SIG-M5 treated with dmso at 0.1 percent for 504 hours (cell line): ENCODE results near the gene COQ2.
"Not testable (repeated sequence)": the region's sequence is repeated elsewhere in the genome, so short reads cannot be mapped to it uniquely, and the experiment has no call there.

Experiments used
- DNase-seq: peaks from one replicate; lab custom pipeline; 2025; ENCODE audit not compliant: unreplicated experiment; lab: John Stamatoyannopoulos, UW

Gene COQ2

DNA sequence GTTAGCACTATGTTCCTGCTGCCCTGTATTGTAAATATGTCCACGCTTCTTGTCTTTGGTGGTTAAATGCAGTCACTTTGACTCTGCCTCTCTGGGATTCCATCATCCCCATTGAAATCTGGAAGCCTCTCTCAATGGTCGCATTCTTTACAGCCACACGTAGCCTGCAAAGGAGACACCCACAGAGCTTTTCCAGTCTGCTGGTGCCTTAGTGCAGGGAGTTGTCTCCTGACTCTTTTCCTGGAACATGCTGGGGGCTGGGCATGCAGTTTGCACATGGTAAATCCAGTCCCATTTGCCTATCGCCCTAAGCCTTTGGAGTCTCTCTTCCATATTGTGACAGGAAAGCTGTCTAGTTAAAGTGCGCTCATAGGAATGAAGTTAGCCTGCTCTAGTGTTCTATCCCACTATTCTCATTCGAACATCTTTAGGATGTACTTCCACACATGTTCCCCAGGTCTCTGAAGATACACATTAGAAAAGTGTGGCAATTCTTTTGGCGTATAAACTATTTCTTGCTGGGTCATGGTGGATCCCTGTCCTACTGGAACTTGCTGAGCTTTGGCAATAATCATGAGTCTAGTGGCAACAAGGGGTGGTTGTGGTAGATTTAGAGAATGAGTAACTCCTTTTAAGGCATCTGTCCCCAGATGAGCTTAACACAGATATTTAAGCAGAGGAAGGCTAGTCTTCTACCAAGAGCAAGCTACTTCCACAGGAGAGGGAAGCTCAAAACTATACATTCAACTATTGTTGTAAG, 33.7 kb downstream of the COQ2 start:
- peak; percentile 51 for DNase-seq

DNA sequence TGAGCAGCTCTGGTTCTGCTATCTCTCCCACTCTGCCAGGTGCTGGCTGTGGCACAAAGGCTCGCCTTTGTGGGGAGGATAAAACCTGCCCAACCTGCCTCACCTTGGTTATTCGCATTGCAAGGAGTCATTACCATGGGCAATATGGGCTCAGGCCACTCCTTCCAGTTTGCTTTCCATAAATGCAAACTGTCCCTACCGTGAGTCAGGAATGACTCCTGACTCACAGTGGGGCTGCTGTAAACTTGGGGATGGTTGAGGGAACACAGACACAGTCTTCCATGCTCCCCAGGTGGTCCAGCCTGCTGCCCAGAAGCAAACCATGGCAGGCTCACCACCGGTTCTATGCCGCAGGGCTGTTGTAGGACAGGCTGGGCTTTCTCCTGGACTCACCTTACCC, 36.1 kb downstream of the COQ2 start:
- no peak for DNase-seq

DNA sequence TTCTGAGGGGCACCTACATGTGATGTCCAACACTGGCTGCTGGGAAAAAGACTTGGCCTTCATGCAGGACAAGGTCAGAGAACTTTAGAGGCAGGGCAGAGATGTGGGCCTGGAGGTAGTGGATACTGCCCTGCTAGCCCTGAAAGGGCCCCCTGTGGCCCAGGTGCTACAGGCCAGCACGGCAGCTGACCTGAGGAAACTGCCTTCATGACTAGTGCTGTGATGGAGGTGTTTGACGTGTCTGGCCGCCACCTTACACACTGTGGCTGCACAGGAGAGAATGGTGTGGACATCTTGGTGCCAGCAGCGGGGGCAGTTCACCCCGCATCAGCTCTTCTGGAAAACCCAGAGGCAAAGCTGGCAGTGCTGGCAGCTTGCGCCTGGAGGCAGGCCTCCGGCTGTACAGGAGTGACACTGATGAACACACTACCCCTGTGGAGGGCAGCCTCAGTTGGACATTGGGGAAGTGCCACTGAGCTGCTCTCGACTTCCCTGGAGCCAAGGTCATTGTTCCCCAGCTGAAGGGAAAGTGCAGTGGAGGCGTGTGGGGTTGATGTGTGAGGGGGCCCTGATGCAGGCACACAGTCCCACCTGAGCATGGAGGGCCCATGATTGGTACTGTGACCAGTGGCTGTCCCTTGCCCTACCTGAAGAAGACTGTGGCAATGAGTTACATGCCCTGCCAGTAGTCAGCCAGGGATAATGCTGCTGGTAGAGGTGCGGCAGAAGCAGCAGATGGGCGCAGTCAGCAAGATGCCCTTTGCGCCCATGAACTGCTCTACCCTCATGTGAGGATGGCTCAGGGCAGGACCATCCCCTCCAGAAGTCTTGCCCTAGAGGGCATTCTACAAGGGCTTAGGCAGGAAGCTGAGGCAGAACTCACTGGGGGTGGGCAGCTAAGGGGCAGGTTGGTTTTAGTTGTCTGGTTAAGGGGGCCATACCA, 36.9 kb downstream of the COQ2 start:
- DNase-seq: no peak

DNA sequence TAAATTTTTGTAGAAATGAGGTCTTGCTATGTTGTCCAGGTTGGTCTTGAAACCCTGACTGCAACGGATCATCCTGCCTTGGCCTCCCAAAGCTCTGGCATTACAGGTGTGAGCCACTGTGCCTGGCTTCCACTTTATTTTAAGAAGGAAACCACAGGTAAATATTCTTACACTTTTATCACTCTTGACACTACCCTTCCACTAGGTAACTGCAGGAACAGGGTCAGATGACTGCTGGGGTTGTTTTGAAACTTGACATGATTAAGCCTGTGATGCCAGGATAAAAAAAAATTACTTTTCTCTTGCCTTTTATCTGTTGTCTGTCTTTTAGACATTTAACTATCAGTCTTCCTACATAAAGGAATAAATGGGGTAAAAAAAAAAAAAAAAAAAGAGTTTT, 43.5 kb downstream of the COQ2 start:
- DNase-seq: no peak

DNA sequence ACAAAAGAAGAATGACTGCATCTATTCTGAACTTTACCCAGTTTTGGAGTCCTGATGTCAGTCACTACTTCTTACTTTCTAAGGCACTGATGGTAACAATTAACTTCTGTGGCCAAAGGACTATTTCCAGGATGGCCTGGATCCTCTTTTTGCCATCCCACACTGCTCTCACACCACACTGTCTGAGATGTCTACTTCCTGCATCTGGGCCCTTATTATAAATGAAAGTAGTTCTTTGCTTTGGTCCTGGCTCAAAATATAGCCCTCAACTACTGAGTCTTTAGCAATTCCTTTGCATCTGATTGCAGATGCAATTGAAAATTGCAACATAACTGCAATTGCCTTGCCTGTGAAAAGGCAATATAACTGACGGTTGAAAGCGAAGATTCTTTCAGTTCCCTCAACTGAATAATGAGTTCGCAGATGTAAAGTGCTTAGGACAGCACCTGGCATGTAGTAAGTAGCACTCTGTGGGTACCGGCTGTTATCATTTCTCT, 44.2 kb downstream of the COQ2 start:
- DNase-seq: peak; percentile 99

DNA sequence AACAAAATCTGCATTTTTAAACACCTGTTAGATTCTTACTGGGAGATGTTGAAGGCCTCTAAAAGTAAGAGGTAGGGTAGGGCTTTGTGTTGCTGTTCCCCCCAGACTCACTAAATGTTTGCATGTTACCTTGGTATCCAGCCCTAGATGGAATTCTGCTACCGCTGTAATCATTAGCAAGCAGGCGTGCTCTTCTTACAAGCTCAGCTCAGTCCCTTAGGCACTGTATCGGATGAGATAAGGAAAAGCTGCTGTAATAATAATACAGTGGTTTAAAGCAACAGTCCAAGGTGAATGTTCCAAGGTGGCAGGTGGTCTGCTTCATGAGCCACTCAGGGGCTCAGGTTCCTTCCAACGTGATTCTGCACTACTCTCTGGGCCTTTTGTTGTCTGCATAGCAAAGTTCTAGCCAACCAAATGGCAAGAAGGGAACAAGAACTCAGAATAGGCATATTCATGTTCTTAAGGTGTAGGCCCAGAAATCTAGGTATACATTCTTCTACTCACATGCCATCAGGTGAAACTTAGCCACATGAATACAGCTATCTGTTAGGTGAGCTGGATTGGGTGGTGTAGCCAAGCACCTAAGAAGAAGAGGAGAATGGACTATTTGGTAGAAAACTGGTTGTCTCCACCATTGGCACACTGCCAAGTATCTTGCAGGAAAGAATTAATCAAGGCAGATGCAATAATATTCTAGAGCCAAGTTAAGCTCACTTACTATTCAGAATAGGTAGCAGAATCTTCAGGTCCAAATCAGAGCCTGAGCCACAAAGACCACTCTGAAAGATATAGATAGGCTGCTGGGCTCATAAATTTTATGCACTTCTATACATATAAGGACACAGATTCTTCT, 46.0 kb downstream of the COQ2 start:
- no peak for DNase-seq

DNA sequence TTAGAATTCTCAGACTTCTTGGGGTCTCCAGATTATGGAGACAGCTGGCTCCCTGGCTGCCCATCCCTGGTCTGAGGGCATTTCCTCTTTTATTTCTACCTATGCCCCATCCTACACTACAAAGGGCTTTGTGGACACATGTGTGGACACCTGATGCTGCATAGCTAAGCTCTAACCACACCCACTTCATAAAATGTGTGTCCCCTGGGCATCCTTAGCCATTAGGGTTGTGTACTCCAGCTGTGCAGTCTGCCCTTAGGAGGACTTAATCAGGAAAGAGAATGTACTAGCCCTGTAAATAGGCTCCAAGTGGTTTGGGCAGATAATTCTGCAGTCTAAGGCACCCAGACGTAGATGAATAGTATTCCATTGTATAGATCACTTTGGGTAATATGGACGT, 47.0 kb downstream of the COQ2 start:
- DNase-seq: no peak

DNA sequence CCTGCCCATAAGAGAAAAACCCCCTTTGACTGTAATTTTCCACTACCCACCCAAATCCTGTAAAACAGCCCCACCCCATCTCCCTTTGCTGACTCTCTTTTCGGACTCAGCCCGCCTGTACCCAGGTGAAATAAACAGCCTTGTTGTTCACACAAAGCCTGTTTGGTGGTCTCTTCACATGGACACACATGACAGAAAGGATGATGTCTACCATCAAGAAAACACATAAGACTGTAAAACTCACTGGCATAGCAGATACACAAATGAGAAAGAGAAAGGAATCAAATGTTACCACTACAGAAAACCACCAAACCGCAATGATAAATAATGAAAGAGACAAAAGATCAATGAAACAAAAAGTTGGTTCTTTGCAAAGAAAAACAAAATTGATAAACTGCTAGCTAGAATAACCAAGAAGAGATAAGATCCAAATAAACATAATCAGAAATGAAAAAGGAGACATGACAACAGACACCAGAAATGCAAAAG, 48.9 kb downstream of the COQ2 start:
- DNase-seq: not testable (repeated sequence)

DNA sequence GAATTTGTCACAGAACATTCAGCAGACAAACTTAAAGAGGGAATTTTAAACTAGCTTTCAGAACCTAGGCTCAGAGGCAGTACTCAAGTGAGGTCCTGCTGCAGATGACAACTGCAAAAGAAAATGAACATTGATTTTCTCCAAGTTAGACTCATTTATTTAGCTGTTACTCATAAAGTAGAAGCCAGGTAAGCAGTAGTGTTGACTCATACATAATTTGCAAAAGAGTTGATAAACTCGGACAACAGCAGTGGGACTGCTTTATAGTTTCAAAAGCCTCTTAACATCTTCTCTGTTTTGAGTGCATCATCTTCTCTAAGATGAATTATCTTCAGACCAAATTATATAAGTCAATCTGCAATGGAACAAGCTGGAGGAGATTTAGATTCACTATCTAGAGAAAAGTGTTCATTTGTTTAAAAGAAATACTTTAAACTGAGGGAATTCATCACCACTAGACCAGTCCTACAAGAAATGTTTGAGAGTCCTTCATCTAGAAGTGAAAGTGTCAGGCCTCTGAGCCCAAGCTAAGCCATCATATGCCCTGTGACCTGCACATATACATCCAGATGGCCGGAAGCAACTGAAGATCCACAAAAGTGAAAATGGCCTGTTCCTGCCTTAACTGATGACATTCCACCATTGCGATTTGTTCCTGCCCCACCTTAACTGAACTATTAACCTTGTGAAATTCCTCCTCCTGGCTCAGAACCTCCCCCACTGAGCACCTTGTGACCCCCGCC, 49.5 kb downstream of the COQ2 start:
- no peak for DNase-seq

DNA sequence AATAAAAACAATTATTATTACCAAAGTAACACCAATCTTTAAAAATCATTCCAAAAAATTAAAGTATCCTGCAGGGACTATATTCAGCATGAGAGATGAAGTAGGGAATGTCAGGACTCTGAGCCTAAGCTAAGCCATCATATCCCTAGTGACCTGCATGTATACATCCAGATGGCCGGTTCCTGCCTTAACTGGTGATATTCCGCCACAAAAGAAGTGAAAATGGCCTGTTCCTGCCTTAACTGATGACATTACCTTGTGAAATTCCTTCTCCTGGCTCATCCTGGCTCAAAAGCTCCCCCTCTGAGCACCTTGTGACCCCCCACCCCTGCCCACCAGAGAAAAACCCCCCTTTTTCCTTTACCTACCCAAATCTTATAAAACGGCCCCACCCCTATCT, 50.2 kb downstream of the COQ2 start:
- not testable (repeated sequence) for DNase-seq

DNA sequence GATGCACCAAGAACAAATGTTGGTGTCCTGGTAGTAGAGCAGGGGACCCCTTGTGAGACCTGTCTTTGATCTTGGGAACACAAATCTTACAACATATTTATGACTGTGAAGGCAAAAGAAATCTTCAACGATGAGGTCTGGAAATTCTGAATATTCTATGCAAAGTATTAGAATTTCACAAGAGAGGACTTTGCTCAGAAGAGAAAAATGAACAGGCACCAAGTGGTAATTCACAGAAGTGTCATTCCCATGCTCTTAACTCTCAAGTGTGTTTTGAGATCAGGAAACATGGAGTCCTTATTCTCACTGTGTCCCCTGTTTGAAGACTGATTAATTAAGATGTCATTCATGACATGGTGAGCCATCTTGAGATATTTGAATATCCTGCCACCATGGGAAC, 52.5 kb downstream of the COQ2 start:
- peak; percentile 68 for DNase-seq

DNA sequence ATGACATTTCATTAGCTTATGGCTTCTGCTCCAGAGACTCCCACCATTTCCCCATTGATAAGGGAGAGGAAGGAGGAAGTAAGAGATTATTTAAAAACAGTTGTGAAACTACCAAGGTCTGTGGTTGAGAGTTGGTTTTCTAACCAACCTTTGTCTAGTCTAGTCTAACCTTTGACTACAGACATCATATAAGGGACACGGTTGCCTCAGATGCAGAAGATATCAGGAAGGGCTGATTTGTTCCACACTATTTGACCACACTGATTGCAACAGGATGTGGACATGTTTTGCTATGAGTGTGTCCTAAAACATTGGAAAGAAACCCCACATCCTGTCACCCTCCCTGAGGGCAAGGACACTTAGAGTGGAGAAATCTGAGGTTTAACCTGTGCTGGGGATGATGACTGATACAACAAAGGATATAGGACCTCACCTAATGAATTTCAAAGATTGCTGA, 53.0 kb downstream of the COQ2 start:
- DNase-seq: peak; percentile 99

DNA sequence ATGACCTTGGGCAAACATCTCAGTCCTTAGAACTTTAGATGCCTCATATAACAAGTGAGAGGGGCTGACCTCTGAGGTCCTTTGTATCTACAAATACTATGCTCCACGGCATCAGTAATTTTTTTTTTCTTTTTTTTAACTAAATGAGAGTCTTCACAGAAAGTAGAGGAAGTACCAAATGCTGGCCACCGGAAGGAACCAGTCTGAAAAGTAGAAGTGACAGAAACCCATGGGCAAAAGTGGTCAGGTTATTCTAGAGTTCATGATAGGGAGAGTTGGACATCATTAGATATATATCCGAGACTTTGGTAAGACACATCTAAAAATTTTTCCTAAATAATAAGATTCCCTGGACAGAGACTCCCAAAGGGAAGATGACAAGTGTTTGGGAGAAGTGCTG, 53.7 kb downstream of the COQ2 start:
- no peak for DNase-seq

DNA sequence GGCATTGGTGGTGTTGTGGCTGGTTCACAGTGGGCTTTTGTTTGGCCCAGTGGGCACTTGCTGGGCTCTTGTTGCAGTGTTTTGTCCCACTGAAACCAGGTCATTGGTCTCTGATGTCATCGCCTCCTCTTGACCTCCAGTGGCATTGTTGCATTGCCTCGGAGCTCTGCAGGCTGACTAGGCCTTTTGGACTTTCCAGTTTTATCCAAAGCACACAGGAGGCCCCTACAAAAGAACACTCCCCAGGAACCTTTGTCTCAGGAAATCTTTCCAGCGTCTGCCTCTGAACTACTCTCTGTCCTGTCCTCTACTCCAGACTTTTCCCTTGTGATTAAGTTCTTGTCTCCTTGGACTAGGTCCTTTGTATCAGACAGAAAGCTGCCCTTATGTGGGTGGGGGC, 54.8 kb downstream of the COQ2 start:
- DNase-seq: no peak

DNA sequence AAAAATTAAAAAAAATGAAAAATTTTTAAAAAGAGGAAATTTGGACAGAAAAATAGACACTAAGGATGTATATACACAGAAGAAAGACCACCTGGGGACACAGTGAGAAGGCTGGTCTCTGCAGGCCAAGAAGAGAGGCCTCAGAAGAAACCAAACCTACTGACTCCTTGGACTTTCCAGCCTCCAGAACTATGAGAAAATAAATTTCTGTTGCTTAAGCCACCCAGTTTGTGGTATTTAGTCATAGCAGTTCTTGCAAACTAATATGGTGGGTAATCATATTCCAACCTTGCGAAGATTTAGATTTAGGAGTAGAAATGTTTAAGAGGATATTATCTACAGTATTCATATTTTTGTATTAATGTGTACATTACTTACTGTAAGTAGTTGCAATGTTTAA, 56.4 kb downstream of the COQ2 start:
- DNase-seq: no peak

DNA sequence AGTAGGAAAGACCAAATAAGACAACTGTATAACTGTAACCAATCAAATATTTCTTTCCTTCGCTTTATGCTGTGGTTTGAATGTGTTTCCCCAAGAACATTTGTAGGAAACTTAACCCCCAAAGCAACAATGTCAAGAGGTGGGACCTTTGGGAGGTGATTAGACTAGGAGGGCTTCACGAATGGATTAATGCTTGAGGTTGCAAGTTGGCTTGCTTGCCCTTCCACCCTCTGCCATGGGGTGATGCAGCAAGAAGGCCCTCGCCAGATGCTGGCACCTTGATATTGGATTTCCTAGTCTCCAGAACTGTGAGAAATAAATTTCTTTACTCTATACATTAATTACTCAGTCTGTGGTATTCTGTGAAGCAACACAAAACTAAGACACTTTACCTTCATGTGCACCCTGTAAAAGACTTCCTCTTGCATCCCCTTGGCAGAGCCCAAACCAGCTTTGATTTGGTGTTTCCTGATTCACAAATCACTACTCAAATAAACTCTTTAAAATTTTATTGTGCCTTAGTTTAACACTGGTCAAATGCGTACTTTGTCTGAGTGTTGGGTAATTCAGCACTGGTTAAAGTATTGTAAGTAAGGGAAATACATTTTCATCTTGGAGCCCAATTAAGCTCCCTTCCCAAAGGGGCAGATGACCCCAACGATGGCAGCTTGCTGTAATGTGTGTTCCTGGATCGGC, 59.9 kb downstream of the COQ2 start:
- no peak for DNase-seq

DNA sequence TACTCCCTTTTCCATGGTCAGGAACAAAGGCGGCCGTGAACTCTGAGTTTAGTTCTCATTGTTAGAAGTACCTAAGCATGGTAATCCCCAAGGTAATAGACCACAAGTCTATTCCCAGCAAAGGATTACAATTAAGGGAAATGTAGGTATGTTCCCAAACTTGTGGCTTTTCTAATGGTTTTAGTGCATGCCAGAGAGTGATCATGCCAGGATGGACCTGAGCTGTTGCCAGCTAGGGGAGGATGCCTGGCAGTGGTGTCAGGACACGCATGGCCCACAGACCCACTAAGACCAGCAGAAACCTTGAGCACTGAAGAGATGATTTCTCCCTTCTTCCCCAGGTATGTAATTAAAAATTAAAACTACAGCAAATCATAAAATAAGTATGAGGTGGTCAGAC, 60.8 kb downstream of the COQ2 start:
- DNase-seq: no peak

DNA sequence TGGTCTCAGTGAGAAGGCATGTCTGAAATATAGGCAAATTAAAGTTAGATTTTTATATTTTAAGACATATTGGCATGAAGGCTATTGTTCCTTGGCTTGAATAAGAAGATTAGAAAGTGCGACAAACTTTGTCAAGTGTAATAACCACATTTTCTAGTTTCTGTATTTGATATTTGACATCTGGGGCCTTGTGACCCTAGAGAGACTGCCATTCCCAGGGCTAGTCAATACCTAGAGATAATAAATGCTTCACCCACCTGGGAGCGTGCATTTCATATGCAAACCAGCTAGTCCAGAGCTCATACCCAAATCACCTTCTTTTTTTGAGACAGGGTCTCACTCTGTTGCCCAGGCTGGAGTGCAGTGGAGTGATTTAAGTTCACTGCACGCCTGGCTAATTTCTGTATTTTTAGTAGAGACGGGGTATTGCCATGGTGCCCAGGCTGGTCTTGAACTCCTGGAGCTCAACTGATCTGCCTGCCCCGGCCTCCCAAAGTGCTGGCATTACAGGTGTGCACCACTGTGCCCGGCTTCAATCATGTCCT, 62.6 kb downstream of the COQ2 start:
- DNase-seq: no peak
